Measurements from ENCODE around the gene KRT79. TPM values are rescaled to one million over a fixed set of nuclear protein-coding genes. Genes with fewer than 3 reads are reported as not detected.

The KRT79 gene
- total RNA-seq, 1 donor from 2014 or later: not detected

DNA sequence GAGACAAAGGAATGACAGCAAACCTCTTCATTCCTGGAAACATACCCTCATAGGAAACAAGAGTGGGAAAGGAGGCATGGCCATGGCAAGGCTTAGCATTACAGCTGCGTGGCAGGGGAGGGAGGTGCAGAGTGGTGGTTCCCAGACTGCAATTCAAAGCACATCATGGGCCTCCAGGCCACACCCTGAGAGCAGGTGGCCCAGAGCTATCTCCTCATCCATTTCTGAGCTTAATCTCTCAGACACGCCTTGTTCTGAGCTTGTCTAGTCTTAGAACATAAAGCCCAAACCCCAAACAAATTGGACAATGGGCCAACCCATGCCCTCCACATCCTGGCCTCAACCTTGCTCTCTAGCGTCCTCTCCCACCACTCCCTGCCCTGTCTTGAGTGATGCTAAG lies 32.3 kb downstream of the KRT79 start:
- DNase-seq (ENCODE audit: low spot score in 2 of 2, unreplicated experiment in 2 of 2): no peak
- H3K9me3 Mint-ChIP-seq: no peaks in the 10 kb centered on the region
- no peak overlapping the region for H3K27ac Mint-ChIP-seq
- H3K27me3 Mint-ChIP-seq (ENCODE audit: low read depth): peaks cover 12% of the 10 kb centered on the region
- H3K36me3 Mint-ChIP-seq: no peaks in the 10 kb centered on the region
- H3K4me3 Mint-ChIP-seq: no peak overlapping the region
- H3K4me1 Mint-ChIP-seq: peaks cover 29% of the 10 kb centered on the region
- TF ChIP-seq, protein P1, sequence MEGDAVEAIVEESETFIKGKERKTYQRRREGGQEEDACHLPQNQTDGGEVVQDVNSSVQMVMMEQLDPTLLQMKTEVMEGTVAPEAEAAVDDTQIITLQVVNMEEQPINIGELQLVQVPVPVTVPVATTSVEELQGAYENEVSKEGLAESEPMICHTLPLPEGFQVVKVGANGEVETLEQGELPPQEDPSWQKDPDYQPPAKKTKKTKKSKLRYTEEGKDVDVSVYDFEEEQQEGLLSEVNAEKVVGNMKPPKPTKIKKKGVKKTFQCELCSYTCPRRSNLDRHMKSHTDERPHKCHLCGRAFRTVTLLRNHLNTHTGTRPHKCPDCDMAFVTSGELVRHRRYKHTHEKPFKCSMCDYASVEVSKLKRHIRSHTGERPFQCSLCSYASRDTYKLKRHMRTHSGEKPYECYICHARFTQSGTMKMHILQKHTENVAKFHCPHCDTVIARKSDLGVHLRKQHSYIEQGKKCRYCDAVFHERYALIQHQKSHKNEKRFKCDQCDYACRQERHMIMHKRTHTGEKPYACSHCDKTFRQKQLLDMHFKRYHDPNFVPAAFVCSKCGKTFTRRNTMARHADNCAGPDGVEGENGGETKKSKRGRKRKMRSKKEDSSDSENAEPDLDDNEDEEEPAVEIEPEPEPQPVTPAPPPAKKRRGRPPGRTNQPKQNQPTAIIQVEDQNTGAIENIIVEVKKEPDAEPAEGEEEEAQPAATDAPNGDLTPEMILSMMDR (IDR thresholded peaks at IDR 0.05; ENCODE audit: unreplicated experiment): no peak

DNA sequence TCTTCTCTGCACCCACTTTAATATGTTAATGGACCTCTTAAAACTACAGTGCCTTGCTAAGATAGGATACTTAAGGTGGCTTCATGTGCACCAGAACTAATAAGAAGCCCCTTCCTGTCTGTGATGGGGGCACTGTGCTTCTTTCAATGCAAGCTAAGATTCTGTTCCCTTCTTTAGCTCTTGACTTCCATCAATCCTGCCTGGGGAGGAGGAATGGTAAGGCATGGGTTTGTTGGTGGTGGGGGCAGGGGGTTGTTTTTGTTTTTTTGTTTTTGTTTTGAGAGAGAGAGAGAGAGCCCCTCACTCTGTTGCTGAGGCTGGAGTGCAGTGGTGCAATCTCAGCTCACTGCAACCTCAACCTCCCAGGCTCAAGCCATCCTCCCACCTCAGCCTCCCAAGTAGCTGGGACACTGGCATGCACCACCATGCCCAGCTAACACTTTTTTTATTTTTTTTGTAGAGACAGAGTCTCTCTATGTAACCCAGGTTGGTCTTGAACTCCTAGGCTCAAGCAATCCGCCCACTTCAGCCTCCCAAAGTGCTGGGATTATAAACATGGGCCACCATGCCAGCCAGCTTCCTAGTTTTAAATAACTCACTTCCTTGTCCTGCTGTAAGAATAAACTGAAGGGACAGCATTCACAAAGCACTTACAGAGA lies 33.7 kb downstream of the KRT79 start:
- Mint-ChIP-seq H3K36me3 (no peaks in the 10 kb centered on the region), H3K27ac (no peak overlapping the region)

DNA sequence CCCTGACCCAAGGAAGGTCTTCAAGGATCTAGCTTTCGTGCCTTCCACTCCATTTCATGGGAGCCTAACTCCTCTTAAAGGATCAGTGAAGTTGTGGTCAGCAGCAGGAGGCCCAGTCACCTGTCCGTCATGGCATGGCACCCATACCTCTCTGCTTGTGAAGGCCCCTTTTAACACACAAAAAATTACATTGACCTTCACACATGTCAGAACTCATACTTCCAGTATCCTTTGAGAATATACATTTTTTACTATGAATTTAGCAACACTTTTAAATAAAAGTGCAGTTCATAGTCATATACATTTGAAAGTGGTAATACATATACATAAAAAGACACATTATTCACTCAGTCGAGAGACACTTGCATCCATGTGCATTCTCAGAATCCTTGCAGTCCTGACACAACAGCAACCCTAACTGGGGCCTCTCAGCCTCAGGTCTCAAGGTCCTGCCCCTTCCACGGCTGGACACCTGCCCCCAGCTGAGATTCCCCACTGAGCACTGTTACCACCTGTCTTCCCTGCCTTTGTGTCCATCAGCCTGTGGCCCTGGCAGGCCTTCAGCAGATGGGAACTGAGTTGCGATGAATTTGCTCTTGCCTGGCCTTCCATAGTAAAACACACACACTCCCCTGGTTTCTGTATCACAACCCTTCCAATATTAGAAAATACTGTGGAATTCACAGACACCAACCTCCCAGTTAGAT lies 34.5 kb downstream of the KRT79 start:
- Mint-ChIP-seq H3K4me1 (peaks cover 13% of the 10 kb centered on the region), H3K27ac (no peak overlapping the region), H3K36me3 (no peaks in the 10 kb centered on the region), H3K9me3 (no peaks in the 10 kb centered on the region), H3K4me3 (no peak overlapping the region), H3K27me3 (ENCODE audit: low read depth) (peaks cover 18% of the 10 kb centered on the region)
- no peak for DNase-seq (ENCODE audit: low spot score in 2 of 2, unreplicated experiment in 2 of 2)
- TF ChIP-seq, protein P1 (IDR thresholded peaks at IDR 0.05; ENCODE audit: unreplicated experiment): no peak

More for the DNA sequence above, 33.7 kb downstream of the KRT79 start:
- Mint-ChIP-seq H3K4me1 (peaks cover 20% of the 10 kb centered on the region), H3K9me3 (no peaks in the 10 kb centered on the region), H3K4me3 (no peak overlapping the region), H3K27me3 (ENCODE audit: low read depth) (peaks cover 16% of the 10 kb centered on the region)
- TF ChIP-seq, protein P1 (IDR thresholded peaks at IDR 0.05; ENCODE audit: unreplicated experiment): no peak
- no peak for DNase-seq (ENCODE audit: low spot score in 2 of 2, unreplicated experiment in 2 of 2)

DNA sequence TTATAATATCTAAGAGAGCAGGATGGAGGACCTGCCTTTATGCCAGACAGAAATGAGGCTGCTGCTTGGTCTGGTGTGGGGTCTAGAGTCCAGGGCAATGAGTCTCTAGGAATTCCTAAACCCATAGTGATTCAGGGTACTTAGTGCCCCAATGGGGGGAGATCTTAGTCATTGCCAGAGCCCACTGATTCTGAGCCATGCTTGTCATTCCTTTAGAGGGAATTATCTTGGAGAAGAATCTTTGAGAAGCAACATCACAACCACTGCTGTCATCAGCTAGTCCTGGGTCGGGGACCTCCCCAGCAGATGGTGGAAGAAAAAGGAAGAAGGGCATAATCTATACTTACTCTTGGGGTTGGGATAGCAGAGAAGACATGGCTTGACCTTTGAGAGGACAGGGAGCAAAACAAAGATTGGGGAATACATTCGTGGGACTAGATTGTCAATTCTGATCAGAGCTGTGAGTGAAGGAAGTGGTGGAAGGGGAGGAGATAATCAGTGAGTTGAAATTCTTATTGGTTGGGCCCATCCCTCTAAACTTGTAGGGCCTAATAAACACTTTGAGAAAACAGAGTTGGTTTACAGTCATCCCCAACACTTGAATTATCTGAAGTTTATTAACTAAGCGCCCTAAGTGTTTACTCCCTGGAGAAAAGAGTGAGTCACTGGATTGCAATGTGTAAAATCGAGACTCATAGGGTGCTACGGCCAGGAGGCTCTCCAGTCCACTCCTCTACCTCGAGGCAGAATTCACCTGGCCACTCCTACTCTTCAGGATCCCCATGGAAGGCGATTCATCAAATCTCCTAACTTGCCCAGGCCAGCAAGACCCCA lies 35.2 kb downstream of the KRT79 start:
- no peak overlapping the region for H3K27ac Mint-ChIP-seq
- no peaks in the 10 kb centered on the region for H3K9me3 Mint-ChIP-seq
- no peaks in the 10 kb centered on the region for H3K36me3 Mint-ChIP-seq
- TF ChIP-seq, protein P1 (IDR thresholded peaks at IDR 0.05; ENCODE audit: unreplicated experiment): no peak
- H3K4me1 Mint-ChIP-seq: peaks cover 6% of the 10 kb centered on the region
- no peak for DNase-seq (ENCODE audit: low spot score in 2 of 2, unreplicated experiment in 2 of 2)
- no peak overlapping the region for H3K4me3 Mint-ChIP-seq
- H3K27me3 Mint-ChIP-seq (ENCODE audit: low read depth): peaks cover 25% of the 10 kb centered on the region

DNA sequence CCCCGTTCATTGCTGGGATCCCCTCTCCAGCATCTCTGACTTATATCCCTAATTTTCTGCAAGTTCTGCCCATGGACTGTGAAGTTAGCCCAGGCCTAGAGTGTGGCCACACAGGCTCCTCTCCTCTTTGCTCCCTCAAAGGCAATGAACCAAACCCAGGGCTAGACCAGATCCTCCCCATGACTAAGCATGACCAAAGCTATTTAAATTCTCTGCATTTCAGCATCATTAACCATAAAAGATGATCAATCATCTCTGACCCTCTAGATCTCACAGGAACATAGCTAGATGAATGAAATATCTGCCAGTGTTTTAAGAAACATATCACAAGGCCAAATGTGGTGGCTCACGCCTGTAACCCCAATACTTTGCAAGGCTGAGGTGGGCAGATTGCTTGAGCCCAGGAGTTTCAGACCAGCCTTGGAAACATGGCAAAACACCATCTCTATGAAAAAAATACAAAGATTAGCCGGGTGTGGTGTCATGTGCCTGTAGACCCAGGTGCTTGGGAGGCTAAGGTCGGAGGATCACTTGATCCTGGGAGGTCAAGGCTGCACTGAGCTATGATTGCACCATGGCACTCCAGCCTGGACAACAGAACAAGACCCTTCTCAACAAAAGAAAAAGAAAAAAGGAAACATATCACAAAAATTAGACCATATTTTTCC lies 36.0 kb downstream of the KRT79 start:
- DNase-seq (ENCODE audit: low spot score in 2 of 2, unreplicated experiment in 2 of 2): no peak
- no peaks in the 10 kb centered on the region for H3K36me3 Mint-ChIP-seq
- TF ChIP-seq, protein P1 (IDR thresholded peaks at IDR 0.05; ENCODE audit: unreplicated experiment): no peak
- peaks cover 3% of the 10 kb centered on the region for H3K4me1 Mint-ChIP-seq
- no peaks in the 10 kb centered on the region for H3K9me3 Mint-ChIP-seq
- H3K27ac Mint-ChIP-seq: no peak overlapping the region
- H3K4me3 Mint-ChIP-seq: no peak overlapping the region
- peaks cover 32% of the 10 kb centered on the region for H3K27me3 Mint-ChIP-seq (ENCODE audit: low read depth)
